ENCODE data around the gene SCGB2B2. TPM values are rescaled to one million over a fixed set of nuclear protein-coding genes. Genes with fewer than 3 reads are reported as not detected.

Gene SCGB2B2
- total RNA-seq, 4 donors from 2014 or later = 4.3 to 8.3 (median 6.6) TPM

DNA sequence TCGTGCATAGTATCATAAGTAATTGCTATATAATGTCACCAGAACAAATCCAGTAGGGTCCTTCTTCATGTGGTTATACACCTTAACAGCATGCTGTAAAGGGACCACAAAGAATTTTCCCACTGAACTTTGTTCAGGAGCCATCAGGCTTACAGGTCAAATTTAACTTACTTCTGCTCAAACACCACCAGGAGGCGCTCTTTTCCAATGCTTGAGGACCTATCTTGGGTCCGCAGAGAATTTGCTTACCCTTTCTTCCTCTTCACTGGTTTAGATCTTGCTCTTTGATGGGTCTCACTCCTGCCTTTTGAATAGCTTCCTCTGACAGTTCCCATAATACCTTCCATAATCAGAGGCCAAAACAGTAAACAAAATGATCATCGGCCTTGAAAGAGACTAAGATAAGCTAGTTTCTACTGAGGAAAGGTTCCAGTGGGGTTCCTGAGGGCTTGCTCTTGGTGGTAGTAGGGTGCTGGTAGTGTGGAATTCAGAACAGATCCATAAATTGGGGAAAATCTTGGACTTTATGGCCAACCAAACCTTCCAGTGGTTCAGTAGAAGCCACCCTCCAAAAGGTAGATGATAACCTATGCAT is 37.4 kb downstream of the SCGB2B2 start:
- no peak for DNase-seq (ENCODE audit: low spot score in 2 of 2)
- no peak overlapping the region for H3K4me3 ChIP-seq (ENCODE audit: low read depth, poor library complexity, severe bottlenecking)
- intact Hi-C loops (cut with DNase I; ENCODE audit: low total_unique reads) = loop anchor here (10.0 kb wide), 1 partner anchor 75 kb away; no protein-coding TSS in a partner anchor
- TF ChIP-seq POLR2A (IDR thresholded peaks at IDR 0.05) (no peak), CTCF (IDR thresholded peaks at IDR 0.05) (no peak)
- 25 to 26% methylated on average over 4 of the region's 4 CpGs for WGBS, 2 donors

GRCh38 chr19:34633802-34634201 is 43.2 kb downstream of the SCGB2B2 start:
- WGBS, 2 donors = 73 to 79% methylated on average over 2 of the region's 2 CpGs
- no peak overlapping the region for H3K4me3 ChIP-seq (ENCODE audit: low read depth, poor library complexity, severe bottlenecking)
- no peak for DNase-seq (ENCODE audit: low spot score in 2 of 2)
- intact Hi-C loops (cut with DNase I; ENCODE audit: low total_unique reads) = loop anchor here (10.0 kb wide), 1 partner anchor 81 kb away; no protein-coding TSS in a partner anchor
- TF ChIP-seq POLR2A (IDR thresholded peaks at IDR 0.05) (no peak), CTCF (IDR thresholded peaks at IDR 0.05) (no peak)

Other genes with a start within 250 kb of the SCGB2B2 start
- gene UBA2, start 248.8 kb downstream of the SCGB2B2 start, total RNA-seq = 100 to 1,000 TPM in 1 of 4 donors, 10 to 100 TPM in 3; 74.8 to 101 (median 86.9) TPM
- 10 to 100 TPM in 2 of 4 donors, 1 to 10 TPM in 2; 3.8 to 16.3 (median 9.7) TPM for gene WTIP, start 195.4 kb downstream of the SCGB2B2 start, total RNA-seq
- gene ZNF302, start 519 bp upstream of the SCGB2B2 start, total RNA-seq = 10 to 100 TPM in 3 of 4 donors, 1 to 10 TPM in 1; 9.2 to 21.4 (median 11.6) TPM
- 10 to 100 TPM in 3 of 4 donors, 1 to 10 TPM in 1; 5.4 to 16.8 (median 12.1) TPM for gene ZNF181, start 57.1 kb upstream of the SCGB2B2 start, total RNA-seq
- 10 to 100 TPM in 1 of 4 donors, 1 to 10 TPM in 3; 4.5 to 13.3 (median 6.9) TPM for gene ZNF599, start 96.1 kb upstream of the SCGB2B2 start, total RNA-seq
- gene ZNF30, start 249.7 kb upstream of the SCGB2B2 start, total RNA-seq = 1 to 10 TPM in 3 of 4 donors, under 1 TPM in 1; 0.53 to 2.1 (median 1.8) TPM

All from lower leg skin (tissue), 4 donors.